CD14-positive monocyte (primary cell): Measurements from ENCODE around the gene SLIT1. TPM values are rescaled to one million over a fixed set of nuclear protein-coding genes. Genes with fewer than 3 reads are reported as not detected.

ENCODE experiments used
- DNase-seq, 3 donors: peaks; one replicate each; pipeline ENCODE4 v3.0.0-alpha.2; 2011 to 2022
- H2AFZ ChIP-seq: 2 replicates; pipeline ENCODE4 v1.6.0; 2012; ENCODE audit warnings: mild to moderate bottlenecking, low read depth, low read length, inconsistent platforms; ENCODE audit not compliant: insufficient read depth, poor library complexity, severe bottlenecking
- H3K27ac ChIP-seq, 2 donors: 1 replicate in 1 of 2; 2 replicates in 1 of 2; pipeline ENCODE4 v1.5.1; 2012 to 2013; ENCODE audit warnings: low read length in 2 of 2, control low read depth in 1 of 2, inconsistent platforms in 1 of 2, low read depth in 1 of 2, mild to moderate bottlenecking in 1 of 2
- H3K27me3 ChIP-seq, 2 donors: one replicate each; pipeline versions ENCODE4 v1.6.0 to v1.6.1; 2011 to 2013; ENCODE audit warnings: low read length in 2 of 2; ENCODE audit not compliant: control insufficient read depth in 2 of 2, insufficient read depth in 2 of 2
- H3K36me3 ChIP-seq, 2 donors: replicated peaks in 1 of 2; 1 replicate in 1 of 2; 2 replicates in 1 of 2; pipeline versions ENCODE4 v1.5.1 to v1.6.1; 2012 to 2013; ENCODE audit warnings: low read length in 2 of 2, control low read depth in 1 of 2, inconsistent platforms in 1 of 2, mild to moderate bottlenecking in 1 of 2; ENCODE audit not compliant: insufficient read depth in 2 of 2, control insufficient read depth in 1 of 2
- H3K4me1 ChIP-seq, 2 donors: 1 replicate in 1 of 2; 2 replicates in 1 of 2; pipeline versions ENCODE4 v1.5.1 to v1.6.1; 2012 to 2013; ENCODE audit warnings: low read length in 2 of 2, control low read depth in 1 of 2, inconsistent platforms in 1 of 2, mild to moderate bottlenecking in 1 of 2, moderate library complexity in 1 of 2; ENCODE audit not compliant: insufficient read depth in 2 of 2, control insufficient read depth in 1 of 2
- H3K4me2 ChIP-seq: replicated peaks from 2 replicates; pipeline ENCODE3; 2012; ENCODE audit warnings: low read length, moderate library complexity, mild to moderate bottlenecking; ENCODE audit not compliant: poor library complexity, severe bottlenecking; ENCODE audit errors: extremely low read depth
- H3K4me3 ChIP-seq, 3 experiments: fragments of 200-600 bp in 1 of 3; sonication (generic) in 1 of 3; replicated peaks in 1 of 3; 1 replicate in 2 of 3; 2 replicates in 1 of 3; pipeline ENCODE4 v1.5.1; 2011 to 2013; ENCODE audit warnings: low read length in 3 of 3, mild to moderate bottlenecking in 3 of 3, control low read depth in 2 of 3, low read depth in 2 of 3, inconsistent platforms in 1 of 3, moderate library complexity in 1 of 3
- H3K79me2 ChIP-seq: 2 replicates; pipeline ENCODE4 v1.6.0; 2012; ENCODE audit warnings: mild to moderate bottlenecking, control low read depth, inconsistent platforms, low read length, moderate library complexity; ENCODE audit not compliant: insufficient read depth
- H3K9ac ChIP-seq: 2 replicates; pipeline ENCODE4 v1.6.0; 2017; ENCODE audit warnings: low read length, mild to moderate bottlenecking; ENCODE audit not compliant: insufficient read depth, poor library complexity, severe bottlenecking
- H3K9me3 ChIP-seq, 2 donors: replicated peaks in 1 of 2; 1 replicate in 1 of 2; 2 replicates in 1 of 2; pipeline versions ENCODE4 v1.5.1 to v1.6.1; 2012 to 2013; ENCODE audit warnings: low read length in 2 of 2, control low read depth in 1 of 2; ENCODE audit not compliant: control insufficient read depth in 1 of 2, insufficient read depth in 1 of 2
- H4K20me1 ChIP-seq: 2 replicates; pipeline ENCODE4 v1.6.0; 2012; ENCODE audit warnings: mild to moderate bottlenecking, low read length, control low read depth, moderate library complexity; ENCODE audit not compliant: insufficient read depth
- H3K27ac Mint-ChIP-seq, 7 donors: one replicate each; pipeline ENCODE4 v1.8.0; 2020; ENCODE audit warnings: mild to moderate bottlenecking in 7 of 7, mixed read lengths in 7 of 7, moderate library complexity in 6 of 7, inconsistent platforms in 2 of 7
- H3K27me3 Mint-ChIP-seq, 3 donors: one replicate each; pipeline ENCODE4 v1.8.0; 2021 to 2022; ENCODE audit warnings: low read depth in 3 of 3, mild to moderate bottlenecking in 3 of 3, mixed read lengths in 3 of 3, moderate library complexity in 3 of 3, inconsistent platforms in 1 of 3
- H3K36me3 Mint-ChIP-seq, 2 donors: one replicate each; pipeline ENCODE4 v1.8.0; 2020; ENCODE audit warnings: mixed read lengths in 2 of 2, inconsistent platforms in 1 of 2, mild to moderate bottlenecking in 1 of 2
- H3K4me1 Mint-ChIP-seq: one replicate; pipeline ENCODE4 v1.8.0; 2020; ENCODE audit warnings: mild to moderate bottlenecking, mixed read lengths
- H3K4me3 Mint-ChIP-seq, 2 donors: one replicate each; pipeline ENCODE4 v1.8.0; 2020; ENCODE audit warnings: mild to moderate bottlenecking in 2 of 2, mixed read lengths in 2 of 2, moderate library complexity in 1 of 2
- H3K9me3 Mint-ChIP-seq, 7 donors: one replicate each; pipeline ENCODE4 v1.8.0; 2020 to 2022; ENCODE audit warnings: mixed read lengths in 7 of 7, mild to moderate bottlenecking in 6 of 7, moderate library complexity in 6 of 7, inconsistent platforms in 2 of 7
- WGBS: methylation state at CpG from one replicate; pipeline ENCODE4 v1.1.5; 2013; ENCODE audit warnings: missing lambda C conversion rate; ENCODE audit not compliant: insufficient coverage; 5-methylcytosine and 5-hydroxymethylcytosine counted together
- intact Hi-C, 2 donors: fragments of 100-400 bp; cut with micrococcal nuclease; formaldehyde crosslinking; loops; one replicate each; pipeline versions ENCODE4 v1.15.0 to v1.15.1; 2023
- polyA plus RNA-seq, 3 donors: library from polyadenylated mRNA; depleted of rRNA in 1 of 3; unstranded in 2 of 3; stranded (reverse) in 1 of 3; fragments of 300-500 nt in 2 of 3; fragments of >200 nt in 1 of 3; fragmentation: Illumina TruSeq in 2 of 3; gene quantifications; 1 replicate in 2 of 3; 2 replicates in 1 of 3; pipeline ENCODE4 v1.2.3, GENCODE V29; 2012 to 2021
- TF ChIP-seq, protein P1 (sequence below): fragments of 200-600 bp; IDR thresholded peaks from one replicate; pipeline ENCODE4 v1.8.0; 2022; ENCODE audit warnings: antibody characterized with exemption, mild to moderate bottlenecking

The SLIT1 gene
- polyA plus RNA-seq, 3 donors = 0.05 to 0.81 (median 0.16) TPM

DNA sequence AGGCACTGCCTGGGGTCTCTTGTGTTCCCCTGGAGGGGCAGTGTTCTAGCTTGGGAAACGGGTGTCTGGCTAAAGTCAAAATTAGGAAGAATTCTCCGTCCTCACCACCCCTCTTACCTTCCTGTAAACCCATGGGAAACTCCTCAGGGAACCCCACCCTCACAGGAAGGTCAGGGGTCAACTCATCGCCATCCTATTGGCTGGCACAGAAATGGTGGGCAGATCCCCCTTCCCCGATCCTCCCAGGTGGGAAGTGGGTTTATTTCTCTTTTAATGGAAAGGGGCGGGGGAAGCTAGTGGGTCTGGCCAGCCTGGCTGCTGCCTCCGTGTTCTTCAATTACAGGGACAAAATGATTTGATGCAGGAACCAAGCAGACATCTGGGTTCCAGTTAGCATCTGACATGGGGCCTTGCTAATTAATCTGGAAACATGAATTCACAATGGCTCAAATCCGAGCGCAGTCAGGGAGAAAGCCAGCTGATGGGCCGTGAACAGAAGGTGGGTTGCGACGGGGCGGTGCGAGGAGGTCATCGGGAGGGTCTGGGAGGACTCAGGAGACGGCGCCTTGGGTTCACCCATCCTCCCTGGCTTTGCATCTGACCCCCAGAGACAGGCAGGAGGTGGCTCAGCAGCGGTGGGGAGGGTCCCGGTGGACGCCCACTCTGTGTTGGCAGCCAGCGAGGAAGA, 66.6 kb downstream of the SLIT1 start:
- no peaks in the 10 kb centered on the region for H3K79me2 ChIP-seq
- Mint-ChIP-seq H3K36me3 (no peaks in the 10 kb centered on the region), H3K4me1 (no peaks in the 10 kb centered on the region), H3K27me3 (peaks cover 6 to 24% (median 14%) of the 10 kb centered on the region in 3 donors), H3K9me3 (no peaks in the 10 kb centered on the region), H3K27ac (no peak overlapping the region), H3K4me3 (no peak overlapping the region)
- intact Hi-C loops = no loop called here
- 62% methylated on average over 10 of the region's 20 CpGs for WGBS
- H3K9me3 ChIP-seq = no peaks in the 10 kb centered on the region
- H3K4me1 ChIP-seq = no peaks in the 10 kb centered on the region
- DNase-seq = no peak
- no peak overlapping the region for H3K27ac ChIP-seq
- no peaks in the 10 kb centered on the region for H4K20me1 ChIP-seq
- no peak overlapping the region for H3K4me3 ChIP-seq
- H3K27me3 ChIP-seq = peaks cover 0 to 3% of the 10 kb centered on the region in 2 donors
- H3K4me2 ChIP-seq = no peak overlapping the region
- TF ChIP-seq, protein P1, sequence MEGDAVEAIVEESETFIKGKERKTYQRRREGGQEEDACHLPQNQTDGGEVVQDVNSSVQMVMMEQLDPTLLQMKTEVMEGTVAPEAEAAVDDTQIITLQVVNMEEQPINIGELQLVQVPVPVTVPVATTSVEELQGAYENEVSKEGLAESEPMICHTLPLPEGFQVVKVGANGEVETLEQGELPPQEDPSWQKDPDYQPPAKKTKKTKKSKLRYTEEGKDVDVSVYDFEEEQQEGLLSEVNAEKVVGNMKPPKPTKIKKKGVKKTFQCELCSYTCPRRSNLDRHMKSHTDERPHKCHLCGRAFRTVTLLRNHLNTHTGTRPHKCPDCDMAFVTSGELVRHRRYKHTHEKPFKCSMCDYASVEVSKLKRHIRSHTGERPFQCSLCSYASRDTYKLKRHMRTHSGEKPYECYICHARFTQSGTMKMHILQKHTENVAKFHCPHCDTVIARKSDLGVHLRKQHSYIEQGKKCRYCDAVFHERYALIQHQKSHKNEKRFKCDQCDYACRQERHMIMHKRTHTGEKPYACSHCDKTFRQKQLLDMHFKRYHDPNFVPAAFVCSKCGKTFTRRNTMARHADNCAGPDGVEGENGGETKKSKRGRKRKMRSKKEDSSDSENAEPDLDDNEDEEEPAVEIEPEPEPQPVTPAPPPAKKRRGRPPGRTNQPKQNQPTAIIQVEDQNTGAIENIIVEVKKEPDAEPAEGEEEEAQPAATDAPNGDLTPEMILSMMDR = no peak
- H2AFZ ChIP-seq = no peak overlapping the region
- H3K36me3 ChIP-seq = no peaks in the 10 kb centered on the region
- no peak overlapping the region for H3K9ac ChIP-seq

DNA sequence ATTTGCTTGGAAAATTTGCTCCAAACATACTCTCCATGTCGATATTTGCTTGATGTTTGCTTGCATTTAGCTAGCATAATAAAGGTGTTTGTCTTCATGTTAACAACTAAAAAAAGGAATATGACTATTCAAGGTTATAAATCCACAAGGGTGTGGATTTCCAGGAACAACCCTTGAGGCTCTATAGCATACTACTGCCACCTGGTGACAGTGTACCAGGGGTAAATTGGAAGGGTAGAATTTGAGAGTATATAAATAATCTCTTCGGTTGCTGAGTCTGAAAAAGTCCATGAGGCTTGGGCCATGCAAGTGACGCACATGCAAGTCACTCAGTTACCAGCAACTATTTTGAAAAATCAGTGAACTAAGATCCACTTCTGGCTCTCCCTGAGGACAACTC, 68.4 kb downstream of the SLIT1 start:
- Histone ChIP-seq H3K27me3 (peaks cover 0 to 3% of the 10 kb centered on the region in 2 donors), H3K79me2 (no peaks in the 10 kb centered on the region), H2AFZ (no peak overlapping the region), H3K36me3 (no peaks in the 10 kb centered on the region), H4K20me1 (no peaks in the 10 kb centered on the region), H3K4me3 (no peak overlapping the region), H3K27ac (no peak overlapping the region), H3K4me2 (no peak overlapping the region), H3K9me3 (no peaks in the 10 kb centered on the region), H3K4me1 (no peaks in the 10 kb centered on the region), H3K9ac (no peak overlapping the region)
- Mint-ChIP-seq H3K9me3 (no peaks in the 10 kb centered on the region), H3K27ac (no peak overlapping the region), H3K4me3 (no peak overlapping the region), H3K36me3 (no peaks in the 10 kb centered on the region), H3K4me1 (no peaks in the 10 kb centered on the region), H3K27me3 (peaks cover 8 to 21% (median 12%) of the 10 kb centered on the region in 3 donors)
- intact Hi-C loops = no loop called here
- TF ChIP-seq, protein P1 = no peak
- DNase-seq = no peak
- WGBS = 83% methylated on average over 1 of the region's 3 CpGs
